ENCODE results near the gene PPIL1. TPM values are rescaled to one million over a fixed set of nuclear protein-coding genes. Genes with fewer than 3 reads are reported as not detected.
"Not testable (repeated sequence)": the region's sequence is repeated elsewhere in the genome, so short reads cannot be mapped to it uniquely, and the experiment has no call there.

Gene PPIL1
- total RNA-seq, 2 donors from 2014 or later: 30.3 to 40.8 TPM

DNA sequence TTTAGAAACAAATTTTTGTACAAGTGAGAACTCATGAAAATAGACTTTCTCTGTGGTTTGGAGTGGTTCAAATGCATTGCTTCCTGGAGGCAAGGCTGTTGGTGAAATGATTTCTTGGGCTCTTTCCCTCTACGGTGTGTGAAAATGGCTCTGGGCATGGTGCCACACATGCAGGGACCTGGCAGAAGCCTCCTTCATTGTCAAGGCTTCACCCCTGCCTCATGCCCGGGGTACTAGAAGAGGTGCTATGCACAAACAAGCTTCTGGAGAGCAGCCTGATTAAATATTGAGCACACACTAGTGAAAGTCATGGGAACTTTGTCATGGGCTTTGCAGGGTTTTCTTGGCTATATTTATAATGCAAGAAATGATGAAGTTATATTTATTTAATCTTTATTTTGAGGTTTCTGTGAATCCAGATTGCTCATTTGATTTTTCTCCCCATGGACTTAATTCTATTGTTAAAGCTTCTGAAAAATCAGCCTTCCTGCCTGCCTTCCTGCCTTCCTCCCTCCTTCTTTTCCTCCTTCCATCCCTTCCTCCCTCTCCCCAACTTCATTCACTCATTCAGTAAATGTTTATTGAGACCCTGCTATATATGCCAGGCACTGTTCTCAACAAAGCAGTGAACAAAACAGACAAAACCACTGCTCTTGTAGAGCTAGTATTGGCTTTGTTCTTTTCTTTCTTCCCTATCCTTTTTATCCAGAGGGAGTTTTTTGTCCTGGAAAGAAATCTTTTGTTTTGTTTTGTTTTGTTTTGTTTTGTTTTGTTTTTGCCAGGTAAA is 32.1 kb upstream of the PPIL1 start:
- Mint-ChIP-seq H3K9me3 (no peaks in the 10 kb centered on the region), H3K36me3 (peaks cover 17% of the 10 kb centered on the region), H3K27ac (no peak overlapping the region), H3K27me3 (no peaks in the 10 kb centered on the region), H3K4me1 (ENCODE audit: low read depth in 2 of 2) (peaks cover 8 to 9% of the 10 kb centered on the region in 2 donors), H3K4me3 (no peak overlapping the region)
- ATAC-seq (no peak), DNase-seq (ENCODE audit: low spot score) (no peak)

DNA sequence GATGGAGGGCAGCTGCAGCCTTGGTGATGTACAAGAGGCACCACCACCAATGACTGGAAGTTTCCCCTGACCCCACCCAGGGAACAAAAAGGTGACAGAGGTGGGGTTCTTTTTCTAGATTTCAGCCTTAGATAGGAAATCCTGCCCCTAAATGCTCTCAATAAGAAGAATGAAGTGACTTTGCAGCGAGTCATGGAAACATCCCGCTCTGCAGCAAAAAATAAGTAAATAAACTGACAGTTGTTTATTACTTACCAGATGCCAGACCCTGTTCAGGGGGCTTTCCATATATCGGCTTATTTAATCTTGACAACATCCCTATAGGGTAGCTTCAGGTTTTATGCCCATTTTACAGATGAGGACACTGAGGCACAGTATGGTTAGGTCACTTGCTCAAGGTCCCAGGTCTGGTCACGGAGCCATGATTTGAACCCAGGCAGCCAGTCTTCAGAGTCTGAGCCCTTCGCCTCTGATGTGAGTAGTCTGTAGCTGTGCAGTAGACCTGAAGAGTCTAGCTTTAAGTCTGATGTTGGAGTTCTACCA is 30.3 kb upstream of the PPIL1 start:
- Mint-ChIP-seq H3K27me3 (no peaks in the 10 kb centered on the region), H3K4me3 (no peak overlapping the region), H3K36me3 (peaks cover 17% of the 10 kb centered on the region), H3K9me3 (no peaks in the 10 kb centered on the region), H3K4me1 (ENCODE audit: low read depth in 2 of 2) (peaks cover 4 to 6% of the 10 kb centered on the region in 2 donors), H3K27ac (no peak overlapping the region)
- DNase-seq (ENCODE audit: low spot score) (no peak), ATAC-seq (no peak)

DNA sequence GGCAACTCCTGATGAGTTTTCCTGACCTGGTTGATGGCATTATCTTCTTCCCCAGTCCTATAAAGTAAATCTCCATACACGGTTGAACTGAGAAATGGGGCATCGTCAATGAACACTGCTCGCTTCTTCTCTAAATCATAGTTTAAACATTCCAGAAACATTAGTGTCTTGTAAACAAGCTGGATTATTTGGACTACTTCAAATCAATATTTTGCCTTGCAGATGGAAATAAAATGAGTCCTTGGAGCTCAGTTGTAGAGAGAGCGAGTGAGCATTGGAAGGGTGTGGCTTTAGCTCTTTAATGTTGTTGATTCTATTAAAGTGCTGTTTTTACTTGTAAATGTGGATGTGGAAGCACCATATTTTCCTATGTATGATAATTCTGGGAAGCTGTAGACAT is 29.5 kb upstream of the PPIL1 start:
- ATAC-seq (no peak), DNase-seq (ENCODE audit: low spot score) (no peak)
- Mint-ChIP-seq H3K36me3 (peaks cover 22% of the 10 kb centered on the region), H3K27me3 (no peaks in the 10 kb centered on the region), H3K4me3 (no peak overlapping the region), H3K27ac (no peak overlapping the region), H3K9me3 (no peaks in the 10 kb centered on the region), H3K4me1 (ENCODE audit: low read depth in 2 of 2) (peaks cover 4 to 6% of the 10 kb centered on the region in 2 donors)

DNA sequence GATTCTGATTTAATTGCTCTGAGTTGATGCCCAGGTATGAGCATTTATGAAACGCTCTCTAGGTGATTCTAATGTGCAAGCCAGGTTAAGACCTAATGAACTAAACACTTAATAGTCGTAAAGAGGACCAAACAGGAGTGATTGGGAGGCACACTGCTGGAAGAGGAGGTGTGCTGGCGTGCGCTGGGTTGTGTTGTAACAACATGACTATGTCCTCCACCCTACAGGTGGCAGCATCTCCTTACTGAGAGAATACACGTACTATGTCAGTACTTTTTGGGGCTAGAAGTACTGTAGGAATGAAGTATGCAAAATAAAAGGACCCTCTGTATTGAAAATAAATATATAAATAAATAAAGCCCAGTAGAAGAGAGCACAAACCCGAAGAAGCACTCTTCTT is 23.0 kb upstream of the PPIL1 start:
- Mint-ChIP-seq H3K27me3 (no peaks in the 10 kb centered on the region), H3K27ac (no peak overlapping the region), H3K9me3 (no peaks in the 10 kb centered on the region), H3K4me1 (ENCODE audit: low read depth in 2 of 2) (peaks cover 4% of the 10 kb centered on the region in 2 donors), H3K36me3 (peaks cover 16% of the 10 kb centered on the region), H3K4me3 (no peak overlapping the region)
- ATAC-seq (no peak), DNase-seq (ENCODE audit: low spot score) (no peak)

DNA sequence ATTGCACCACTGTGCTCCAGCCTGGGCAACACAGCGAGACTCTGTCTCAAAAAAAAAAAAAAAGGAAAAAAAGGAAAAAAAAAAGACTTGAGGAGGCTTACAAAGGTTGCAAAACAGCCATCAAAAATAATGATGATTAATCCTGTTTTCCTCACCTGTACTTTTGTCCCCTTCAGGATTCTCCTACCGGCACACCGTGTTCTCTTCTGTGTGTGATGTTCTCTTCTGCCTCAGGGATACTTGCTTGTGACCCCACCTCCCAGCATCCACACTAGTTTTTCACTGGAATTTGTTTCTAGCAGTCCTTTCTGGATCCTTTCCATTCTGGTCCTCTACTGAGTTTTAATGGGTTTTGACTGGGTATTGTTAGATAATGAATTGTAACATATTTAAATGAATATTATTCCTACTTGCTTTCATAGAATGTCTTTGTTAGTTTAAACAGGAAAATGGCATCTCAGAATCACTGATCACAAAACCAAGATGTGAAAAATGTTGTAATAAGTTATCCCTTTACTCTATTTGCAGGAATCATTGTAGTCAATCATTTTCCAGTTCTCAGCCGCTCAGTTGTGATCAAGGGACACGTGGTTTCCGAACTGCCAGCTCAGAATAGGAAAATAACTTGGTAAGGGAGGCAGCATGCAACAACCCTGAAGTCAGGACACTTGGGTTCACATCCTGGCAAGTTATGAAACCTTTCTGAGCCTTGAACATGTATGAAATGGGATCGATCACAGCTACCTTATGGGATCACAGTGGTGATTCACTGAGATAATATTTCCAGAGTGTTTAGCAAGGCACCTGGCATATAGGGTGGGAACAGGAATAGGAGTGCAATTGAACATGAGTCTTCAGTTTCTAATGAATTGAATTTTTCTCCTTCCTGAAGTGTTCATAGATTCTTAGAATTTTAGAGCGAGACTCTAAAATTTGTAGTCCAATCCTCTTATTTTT is 19.7 kb upstream of the PPIL1 start:
- no peak for DNase-seq (ENCODE audit: low spot score)
- H3K4me1 Mint-ChIP-seq (ENCODE audit: low read depth in 2 of 2): peaks cover 5 to 11% of the 10 kb centered on the region in 2 donors
- H3K27ac Mint-ChIP-seq: no peak overlapping the region
- H3K4me3 Mint-ChIP-seq: no peak overlapping the region
- no peak for ATAC-seq
- H3K9me3 Mint-ChIP-seq: no peaks in the 10 kb centered on the region
- H3K27me3 Mint-ChIP-seq: no peaks in the 10 kb centered on the region
- peaks cover 12% of the 10 kb centered on the region for H3K36me3 Mint-ChIP-seq

DNA sequence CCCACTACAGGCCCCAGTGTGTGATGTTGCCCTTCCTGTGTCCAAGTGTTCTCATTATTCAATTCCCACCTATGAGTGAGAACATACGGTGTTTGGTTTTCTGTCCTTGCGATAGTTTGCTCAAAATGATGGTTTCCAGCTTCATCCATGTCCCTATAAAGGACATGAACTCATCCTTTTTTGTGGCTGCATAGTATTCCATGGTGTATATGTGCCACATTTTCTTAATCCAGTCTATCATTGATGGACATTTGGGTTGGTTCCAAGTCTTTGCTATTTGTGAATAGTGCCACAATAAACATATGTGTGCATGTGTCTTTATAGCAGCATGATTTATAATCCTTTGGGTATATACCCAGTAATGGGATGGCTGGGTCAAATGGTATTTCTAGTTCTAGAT is 16.6 kb upstream of the PPIL1 start:
- not testable (repeated sequence) for H3K36me3 Mint-ChIP-seq; H3K9me3 Mint-ChIP-seq; H3K27me3 Mint-ChIP-seq; H3K4me3 Mint-ChIP-seq; ATAC-seq; H3K27ac Mint-ChIP-seq; DNase-seq (ENCODE audit: low spot score)
- peaks cover 15 to 26% of the 10 kb centered on the region in 2 donors for H3K4me1 Mint-ChIP-seq (ENCODE audit: low read depth in 2 of 2)

DNA sequence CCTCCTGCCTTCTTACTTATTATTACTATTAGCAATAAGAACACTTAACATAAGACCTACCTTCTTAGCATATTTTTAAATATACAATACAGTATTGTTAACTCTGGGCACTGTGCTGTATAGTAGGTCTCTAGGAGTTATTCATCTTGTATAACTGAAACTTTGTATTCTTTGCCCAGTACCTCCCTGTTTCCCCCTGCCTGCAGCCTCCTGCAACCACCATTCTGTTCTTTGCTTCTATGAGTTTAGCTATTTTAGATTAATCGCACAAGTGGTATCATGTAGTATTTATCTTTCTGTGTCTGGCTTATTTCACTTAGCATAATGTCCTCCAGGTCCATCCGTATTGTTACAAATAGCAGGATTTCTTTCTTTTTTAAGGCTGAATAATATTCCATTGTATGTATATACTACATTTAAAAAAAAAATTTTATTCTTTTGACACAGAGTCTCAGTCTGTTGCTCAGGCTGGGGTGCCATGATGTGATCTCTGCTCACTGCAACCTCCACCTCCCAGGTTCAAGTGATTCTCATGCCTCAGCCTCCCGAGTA is 15.6 kb upstream of the PPIL1 start:
- Mint-ChIP-seq H3K36me3 (no peaks in the 10 kb centered on the region), H3K9me3 (no peaks in the 10 kb centered on the region), H3K4me1 (ENCODE audit: low read depth in 2 of 2) (peaks cover 19 to 31% of the 10 kb centered on the region in 2 donors), H3K27me3 (no peaks in the 10 kb centered on the region), H3K27ac (peak overlapping the region in 1 of 2 donors; percentile 14), H3K4me3 (no peak overlapping the region)
- ATAC-seq (no peak), DNase-seq (ENCODE audit: low spot score) (no peak)

DNA sequence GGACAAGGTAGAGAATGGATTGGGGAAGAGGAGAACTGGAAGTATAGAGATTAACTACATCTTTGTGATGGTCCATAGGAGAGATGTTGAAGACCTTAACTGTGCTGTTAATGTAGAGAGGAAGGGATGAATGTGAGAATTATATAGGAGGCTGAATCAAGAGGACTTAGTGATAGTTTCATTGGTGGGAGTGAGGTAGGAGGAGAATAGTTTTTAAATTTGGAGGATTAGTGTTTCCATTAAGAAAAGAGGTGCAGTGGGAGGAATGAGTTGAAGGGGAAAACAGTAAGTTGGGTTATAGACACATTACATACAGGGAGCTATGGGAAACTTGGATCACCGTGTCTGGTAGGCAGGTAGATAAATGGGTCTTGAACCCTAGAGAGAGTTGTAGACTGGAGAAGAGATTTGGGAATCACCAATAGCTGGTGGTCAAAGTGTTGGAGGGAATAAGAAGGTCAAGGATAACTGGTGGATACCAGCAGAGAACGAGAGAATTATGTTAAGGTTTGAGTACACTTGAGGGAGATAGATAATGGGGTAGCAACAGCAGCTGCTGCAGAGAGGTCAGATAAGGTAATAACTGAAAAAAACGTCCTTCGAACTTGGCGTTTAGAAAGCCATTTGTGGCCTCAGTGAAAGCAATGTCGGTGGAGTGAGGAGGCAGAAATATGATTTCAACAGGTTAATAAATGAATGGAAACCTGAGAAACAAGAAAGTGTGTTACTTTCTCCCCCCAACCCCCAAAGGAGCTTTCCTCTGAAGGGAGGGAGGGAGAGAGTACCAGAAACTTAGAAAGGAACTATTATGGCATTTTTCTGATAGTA is 14.3 kb upstream of the PPIL1 start:
- Mint-ChIP-seq H3K4me3 (no peak overlapping the region), H3K9me3 (no peaks in the 10 kb centered on the region), H3K27ac (peak overlapping the region in 1 of 2 donors; percentile 3), H3K4me1 (ENCODE audit: low read depth in 2 of 2) (peaks cover 20 to 32% of the 10 kb centered on the region in 2 donors), H3K36me3 (no peaks in the 10 kb centered on the region), H3K27me3 (no peaks in the 10 kb centered on the region)
- ATAC-seq: no peak
- DNase-seq (ENCODE audit: low spot score): no peak

DNA sequence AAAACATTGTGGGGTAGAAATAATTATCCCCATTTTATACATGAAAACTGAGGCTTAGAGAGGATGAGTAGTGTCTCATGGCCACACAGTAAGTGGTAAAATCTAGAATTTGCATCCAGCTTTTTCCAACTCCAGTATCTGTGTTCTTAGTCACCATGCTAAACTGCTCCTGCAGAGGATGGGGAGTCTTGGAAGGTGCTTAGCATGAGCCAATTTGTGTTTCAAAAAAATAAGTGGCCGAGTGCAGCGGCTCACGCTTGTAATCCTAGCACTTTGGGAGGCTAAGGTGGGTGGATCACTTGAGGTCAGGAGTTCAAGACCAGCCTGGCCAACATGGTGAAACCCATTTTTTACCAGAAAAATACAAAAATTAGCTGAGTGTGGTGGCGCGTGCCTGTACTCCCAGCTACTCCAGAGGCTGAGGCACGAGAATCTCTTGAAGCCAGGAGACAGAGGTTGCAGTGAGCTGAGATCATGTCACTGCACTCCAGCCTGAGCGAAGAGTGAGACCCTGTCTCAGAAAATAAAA is 13.6 kb upstream of the PPIL1 start:
- H3K27ac Mint-ChIP-seq: peak overlapping the region in 1 of 2 donors; percentile 3

DNA sequence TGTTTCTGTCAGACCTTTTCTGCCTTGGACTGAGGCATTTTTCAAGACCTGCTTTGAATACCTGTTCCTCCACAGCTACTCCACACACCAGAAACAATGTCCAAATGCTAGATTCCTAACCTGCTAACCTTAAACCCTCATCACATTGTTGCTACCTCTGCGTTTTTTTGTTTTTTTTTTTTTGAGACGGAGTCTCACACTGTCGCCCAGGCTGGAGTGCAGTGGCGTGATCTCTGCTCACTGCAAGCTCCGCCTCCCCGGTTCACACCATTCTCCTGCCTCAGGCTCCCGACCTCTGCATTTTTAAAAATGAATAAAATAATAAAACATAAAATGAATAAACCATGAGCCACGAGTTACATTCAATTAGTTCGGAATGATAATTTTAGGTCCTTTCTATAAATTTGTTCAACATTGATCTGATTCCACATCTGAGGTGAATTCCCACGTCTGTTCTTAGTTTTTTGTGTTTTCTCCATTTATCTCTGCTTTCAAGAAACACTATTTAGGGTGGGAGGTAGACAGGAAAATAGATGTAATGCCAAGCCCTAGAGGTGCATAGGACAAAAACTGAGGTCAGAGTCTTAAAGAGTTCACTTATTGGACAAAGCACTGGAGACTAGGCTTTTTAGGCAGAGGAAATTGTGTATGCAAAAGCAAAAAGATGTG is 12.5 kb upstream of the PPIL1 start:
- peak overlapping the region; percentile 93 to 98 for H3K27ac Mint-ChIP-seq
- DNase-seq (ENCODE audit: low spot score) (no peak), ATAC-seq (no peak)
- H3K4me3 Mint-ChIP-seq: peak overlapping the region; percentile 89
- no peaks in the 10 kb centered on the region for H3K9me3 Mint-ChIP-seq
- peaks cover 20 to 32% of the 10 kb centered on the region in 2 donors for H3K4me1 Mint-ChIP-seq (ENCODE audit: low read depth in 2 of 2)
- no peaks in the 10 kb centered on the region for H3K36me3 Mint-ChIP-seq
- H3K27me3 Mint-ChIP-seq: no peaks in the 10 kb centered on the region

More for the DNA sequence above, 13.6 kb upstream of the PPIL1 start:
- ATAC-seq (no peak), DNase-seq (ENCODE audit: low spot score) (no peak)
- peaks cover 20 to 32% of the 10 kb centered on the region in 2 donors for H3K4me1 Mint-ChIP-seq (ENCODE audit: low read depth in 2 of 2)
- no peaks in the 10 kb centered on the region for H3K9me3 Mint-ChIP-seq
- H3K27me3 Mint-ChIP-seq: no peaks in the 10 kb centered on the region
- H3K4me3 Mint-ChIP-seq: no peak overlapping the region
- H3K36me3 Mint-ChIP-seq: no peaks in the 10 kb centered on the region

DNA sequence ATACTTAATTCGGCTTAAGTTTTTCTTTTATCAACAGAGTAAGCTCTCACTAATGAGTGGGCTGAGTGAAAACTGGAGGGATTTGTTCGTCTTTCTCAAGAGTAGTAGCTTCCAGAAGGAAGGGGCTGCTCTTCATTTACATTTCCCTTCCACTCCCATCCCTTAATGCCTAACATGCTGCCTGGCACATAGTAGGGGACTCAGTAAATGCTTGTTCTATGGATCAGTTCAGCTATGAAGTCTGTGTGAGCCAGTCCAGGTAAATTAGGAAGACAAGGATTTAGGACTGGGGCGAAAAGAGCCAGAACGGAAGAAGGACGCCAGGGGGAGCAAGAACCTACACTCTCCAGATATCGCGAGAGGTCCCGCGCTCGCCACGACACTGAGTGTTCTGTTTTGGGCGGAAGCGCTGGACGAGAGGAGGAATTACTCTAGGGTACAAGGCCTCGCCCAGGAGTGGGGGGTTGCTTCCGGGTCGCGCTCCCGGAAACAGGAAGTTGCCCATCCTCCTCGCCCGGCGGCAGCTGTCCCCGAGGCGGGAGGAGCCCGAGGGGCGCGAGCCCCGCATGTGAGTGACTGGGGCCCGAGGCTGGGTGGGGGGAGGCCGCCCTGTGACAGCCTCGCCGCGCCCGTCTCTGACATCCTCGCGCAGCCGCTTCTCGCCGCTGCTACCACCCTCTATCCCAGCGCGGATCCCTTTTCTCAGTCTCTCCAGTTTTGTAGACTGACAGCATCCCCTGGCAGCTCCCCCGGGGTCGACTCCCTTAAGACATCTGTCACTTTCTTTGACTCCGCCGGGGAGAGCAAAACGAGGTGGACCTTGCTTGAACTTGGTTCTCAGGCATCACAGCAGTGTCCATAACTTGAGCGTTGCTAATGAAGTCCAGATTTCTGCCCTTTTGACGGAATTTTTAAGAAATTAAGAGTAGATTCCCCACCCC is 11.1 kb upstream of the PPIL1 start, which contains the start of gene C6orf89:
Gene C6orf89 (plus strand): TSS at position 492 of the 941 bp plus-strand sequence. CDS start 13,493 bp downstream, outside the sequence.
- Mint-ChIP-seq H3K4me1 (ENCODE audit: low read depth in 2 of 2) (peaks cover 20 to 32% of the 10 kb centered on the region in 2 donors), H3K36me3 (no peaks in the 10 kb centered on the region), H3K27ac (peak within 1 kb of the TSS; percentile 93 to 98), H3K9me3 (no peaks in the 10 kb centered on the region), H3K4me3 (peak within 1 kb of the TSS; percentile 89), H3K27me3 (no peaks in the 10 kb centered on the region)
- DNase-seq (ENCODE audit: low spot score): peak; percentile 98
- ATAC-seq: peak; percentile 100
